Stimulated activated CD4-positive, alpha-beta T cell treated with anti-CD3 and anti-CD28 coated beads, Interleukin-4, amount 100 ng/mL, for 48 hours (primary cell): ENCODE measurements around the gene MC4R.
"Not testable (repeated sequence)": the region's sequence is repeated elsewhere in the genome, so short reads cannot be mapped to it uniquely, and the experiment has no call there.

Experiments used
- DNase-seq, 2 donors: peaks; one replicate each; pipeline ENCODE4 v3.0.0-alpha.2; 2020; ENCODE audit warnings: low read depth in 2 of 2

Gene MC4R

DNA sequence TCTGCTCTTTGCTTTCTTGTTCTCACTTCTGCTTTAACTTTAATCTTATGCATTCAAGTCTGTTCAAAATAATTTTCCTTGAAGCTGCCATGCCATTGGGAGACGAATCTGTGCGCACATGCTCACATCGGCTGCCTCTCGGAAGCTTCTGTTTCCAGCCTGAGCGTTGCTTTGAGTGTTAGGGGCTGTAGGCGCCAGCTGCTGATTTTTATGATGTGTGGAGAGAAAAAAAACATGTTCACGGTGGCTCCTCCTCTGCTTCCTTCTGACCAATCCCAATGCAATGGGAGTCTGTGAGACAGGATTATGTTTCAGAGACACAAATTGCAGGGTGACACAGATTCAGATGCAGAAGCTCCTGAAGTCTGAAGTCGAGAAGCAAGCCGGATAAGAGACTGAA, at the start of gene MC4R:
Gene MC4R (minus strand): TSS at position 180 of the 400 bp plus-strand sequence. CDS start 426 bp downstream, outside the sequence.
- no peak for DNase-seq

DNA sequence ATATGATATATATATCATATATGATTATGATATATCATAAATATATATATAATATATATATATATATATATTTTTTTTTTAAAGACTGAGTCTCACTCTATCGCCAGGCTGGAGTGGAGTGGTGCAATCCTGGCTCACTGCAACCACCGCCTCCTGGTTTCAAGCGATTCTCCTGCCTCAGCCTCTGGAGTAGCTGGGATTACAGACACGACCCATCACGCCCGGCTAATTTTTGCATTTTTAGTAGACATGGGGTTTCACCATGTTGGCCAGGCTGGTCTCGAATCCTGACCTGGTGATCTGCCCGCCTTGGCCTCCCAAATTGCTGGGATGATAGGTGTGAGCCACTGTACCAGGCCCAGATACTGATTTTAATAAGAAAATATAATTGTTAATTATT, 49.7 kb upstream of the MC4R start:
- not testable (repeated sequence) for DNase-seq

DNA sequence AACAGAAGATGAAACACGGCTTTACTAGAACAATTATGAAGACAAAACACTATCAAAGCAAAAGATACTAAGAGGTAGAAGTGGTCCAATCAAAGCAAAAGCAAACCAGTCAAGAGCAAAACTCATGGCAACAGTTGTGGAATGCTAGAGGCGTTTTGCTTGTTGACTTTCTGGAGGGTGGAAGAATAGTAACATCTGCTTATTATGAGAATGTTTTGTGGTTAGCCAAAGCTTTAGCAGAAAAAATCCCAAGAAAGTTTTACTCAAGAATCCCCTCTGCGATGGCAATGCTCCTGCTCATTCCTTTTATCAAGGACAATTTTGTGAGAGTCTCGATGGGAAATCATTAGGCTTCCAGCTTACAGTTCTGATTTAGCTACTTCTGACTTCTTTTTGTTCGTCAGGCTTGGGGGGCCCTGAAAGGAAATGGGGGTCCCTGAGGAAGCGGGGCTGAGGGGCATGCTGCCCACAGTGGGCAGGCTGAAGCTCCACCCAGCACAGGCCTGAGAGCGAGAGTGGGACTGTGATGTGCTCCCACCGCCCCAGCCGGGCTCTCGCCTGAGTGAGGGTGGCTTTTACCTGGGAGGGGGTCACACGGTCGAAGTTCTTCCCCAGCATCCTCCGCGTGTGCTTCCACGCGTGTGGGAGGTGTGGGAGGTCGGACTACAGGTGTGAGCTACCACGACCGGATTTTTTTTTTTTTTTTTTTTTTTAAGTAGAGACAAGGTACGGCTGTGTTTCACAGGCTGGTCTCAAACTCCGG, 49.0 kb upstream of the MC4R start:
- no peak for DNase-seq

DNA sequence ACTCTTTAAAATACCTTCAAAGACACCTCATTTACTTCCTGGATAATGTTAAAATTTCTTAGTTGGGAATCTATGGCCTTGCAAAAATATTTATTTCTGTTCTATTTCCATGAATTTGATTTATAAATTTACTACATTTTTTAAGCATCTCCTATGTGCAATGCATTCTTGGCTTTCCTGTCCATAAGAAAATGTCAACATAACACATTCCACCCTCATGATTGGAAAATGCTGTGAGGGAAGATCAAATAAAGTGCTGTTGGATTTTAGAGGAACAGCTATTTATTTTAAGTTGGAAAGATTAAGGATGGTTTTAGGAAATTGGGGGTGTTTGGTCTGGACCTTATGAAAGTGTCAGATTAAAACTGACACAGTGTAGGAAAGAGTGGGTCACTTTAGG, 45.4 kb upstream of the MC4R start:
- DNase-seq: no peak

DNA sequence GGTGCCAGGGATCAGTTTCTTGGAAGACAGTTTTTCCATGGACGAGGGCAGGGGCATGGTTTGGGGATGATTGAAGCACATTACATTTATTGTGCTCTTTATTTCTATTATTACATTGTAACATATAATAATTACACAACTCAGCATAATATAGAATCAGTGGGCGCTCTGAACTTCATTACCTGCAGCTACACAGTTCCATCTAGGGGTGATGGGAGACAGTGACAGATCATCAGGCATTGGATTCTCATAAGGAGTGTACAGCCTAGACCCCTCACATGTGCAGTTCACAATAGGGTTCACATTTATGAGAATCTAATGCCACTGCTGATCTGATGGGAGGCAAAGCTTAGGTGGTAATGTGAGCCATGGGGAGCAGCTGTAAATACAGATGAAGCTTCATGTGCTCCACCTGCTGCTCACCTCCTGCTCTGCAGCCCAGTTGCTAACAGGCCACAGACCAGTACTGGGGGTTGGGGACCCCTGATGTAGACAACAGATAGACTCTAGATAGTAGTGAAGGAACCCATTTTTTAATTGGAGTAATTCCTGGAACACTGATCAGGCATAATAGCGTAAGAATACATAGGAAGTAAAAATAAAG, 41.5 kb upstream of the MC4R start:
- DNase-seq: no peak

DNA sequence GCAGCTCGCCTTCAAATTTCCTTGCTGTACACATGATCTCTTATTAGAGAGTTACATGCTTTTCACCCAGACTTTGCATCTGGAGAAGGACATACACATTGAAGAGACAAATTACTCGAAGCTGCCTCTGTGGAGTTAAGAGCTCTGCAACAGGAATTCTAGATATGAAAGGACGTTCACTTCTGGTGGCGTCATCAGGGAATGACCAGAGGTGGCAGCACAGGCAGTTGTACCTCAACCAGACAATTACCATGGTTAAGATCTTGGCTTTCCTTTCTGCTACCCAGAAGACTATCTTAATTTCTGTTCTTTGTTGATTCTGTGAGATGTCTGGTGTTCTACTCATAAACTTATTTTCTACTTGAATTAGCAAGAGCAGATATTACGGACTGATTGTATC, 39.1 kb upstream of the MC4R start:
- DNase-seq: no peak

DNA sequence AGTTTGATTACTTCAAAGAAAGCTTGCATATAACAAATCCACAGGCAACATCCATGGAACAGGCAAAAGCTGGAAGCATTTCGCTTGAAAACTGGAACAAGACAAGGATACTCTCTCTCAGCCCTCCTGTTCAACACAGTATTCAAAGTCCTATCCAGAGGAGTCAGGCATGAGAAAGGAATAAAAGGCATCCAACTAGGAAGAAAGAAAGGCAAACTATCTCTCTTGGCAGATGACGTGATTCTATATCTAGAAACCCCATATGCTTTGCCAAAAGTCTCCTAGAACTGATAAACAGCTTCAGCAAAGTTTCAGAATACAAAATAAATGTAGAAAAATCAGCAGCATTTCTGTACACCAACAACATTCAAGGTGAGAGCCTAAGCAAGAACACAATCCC, 34.1 kb upstream of the MC4R start:
- DNase-seq: no peak

DNA sequence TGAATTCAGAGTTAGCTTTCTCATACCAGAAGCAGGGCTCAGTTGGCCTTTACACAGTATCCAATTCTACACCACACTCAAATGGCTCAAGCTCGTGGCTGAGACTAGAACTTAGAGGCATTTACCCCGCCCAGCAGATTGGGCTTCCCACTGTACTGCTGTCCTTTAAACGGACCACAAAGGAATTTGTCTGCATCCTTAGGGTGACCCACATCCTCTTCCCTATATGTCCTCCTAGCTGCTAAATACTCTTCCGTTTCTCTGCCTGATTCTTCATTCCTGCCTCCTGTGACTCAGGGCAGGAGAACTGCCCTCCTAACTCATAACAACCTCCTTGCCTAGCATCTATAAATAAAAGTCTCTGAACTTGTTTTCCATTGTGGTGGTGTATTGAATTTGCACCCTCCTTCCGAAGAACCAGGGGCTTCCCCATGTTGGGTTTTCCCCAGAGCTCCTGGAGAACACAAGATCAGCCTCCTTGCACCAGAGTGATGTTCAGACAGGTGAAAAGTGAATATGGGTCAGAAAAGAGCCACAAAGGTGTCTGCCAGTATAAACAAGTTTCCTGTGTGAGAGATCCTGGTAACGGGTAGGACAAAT, 32.0 kb upstream of the MC4R start:
- no peak for DNase-seq

DNA sequence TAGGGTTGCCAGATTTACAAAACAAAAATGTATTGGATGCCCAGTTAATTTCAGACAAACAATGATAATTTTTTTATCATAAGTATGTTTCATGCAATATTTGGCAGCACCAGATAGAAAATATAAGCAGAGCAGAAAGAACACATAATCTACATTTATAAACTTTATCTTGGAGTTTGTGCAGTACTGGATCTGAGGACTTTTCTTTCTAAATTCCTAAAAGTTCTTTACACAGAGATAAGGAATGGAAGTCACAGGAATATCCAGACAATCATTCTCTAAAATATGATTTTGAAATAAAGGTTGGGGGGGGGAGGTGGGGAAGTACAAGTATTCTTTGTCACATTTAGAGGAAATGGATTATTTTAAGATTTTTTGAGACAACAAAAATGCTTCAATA, 28.8 kb upstream of the MC4R start:
- DNase-seq: no peak

DNA sequence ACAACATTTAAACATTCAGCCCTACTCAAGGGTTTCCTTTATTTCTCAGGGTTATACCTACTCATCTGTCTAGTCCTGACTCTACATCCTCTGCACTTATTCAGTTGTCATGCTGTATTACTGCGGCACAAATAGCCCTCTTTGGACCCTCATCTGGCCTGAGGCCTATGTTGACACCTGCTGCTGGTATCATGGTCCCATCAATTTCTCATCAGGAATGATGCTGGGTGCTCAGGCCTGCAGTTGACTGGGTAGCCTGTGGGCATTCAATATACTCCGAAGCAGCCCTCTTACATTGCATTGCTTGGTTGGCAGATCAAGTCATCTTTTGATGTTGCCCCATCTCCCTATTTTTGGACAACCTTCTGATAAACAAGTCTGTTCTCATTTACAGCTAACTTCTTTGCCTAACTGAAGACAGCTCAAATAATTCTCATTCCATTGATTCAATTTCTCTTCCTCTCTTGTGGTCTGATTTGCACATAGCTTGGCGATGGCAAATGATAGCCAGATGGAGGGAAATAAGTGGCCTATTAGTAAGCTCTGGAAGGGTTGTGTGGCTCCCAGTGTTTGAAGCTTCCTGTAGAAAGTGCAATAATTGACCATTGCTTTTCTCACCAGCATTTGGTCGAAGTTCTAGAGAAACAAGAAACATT, 19.1 kb upstream of the MC4R start:
- DNase-seq: no peak

DNA sequence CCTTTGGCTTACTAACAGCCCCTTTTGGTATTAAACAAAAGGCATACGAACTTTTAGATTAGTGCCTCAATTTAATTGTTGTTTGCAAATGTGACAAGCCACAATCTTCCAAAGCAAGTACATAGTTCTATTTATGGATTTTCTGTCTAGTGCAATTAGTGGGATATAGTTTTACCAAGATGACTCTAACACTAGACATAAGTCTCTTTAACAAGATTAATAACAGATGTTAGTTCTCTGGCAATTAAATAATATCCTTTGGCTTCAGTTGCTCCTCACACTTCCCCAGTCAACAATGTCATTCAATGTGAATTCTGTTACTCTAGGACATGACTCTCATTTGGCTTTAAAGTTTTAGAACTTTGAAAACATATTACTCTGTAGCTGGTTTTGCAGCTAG, 16.7 kb upstream of the MC4R start:
- no peak for DNase-seq

DNA sequence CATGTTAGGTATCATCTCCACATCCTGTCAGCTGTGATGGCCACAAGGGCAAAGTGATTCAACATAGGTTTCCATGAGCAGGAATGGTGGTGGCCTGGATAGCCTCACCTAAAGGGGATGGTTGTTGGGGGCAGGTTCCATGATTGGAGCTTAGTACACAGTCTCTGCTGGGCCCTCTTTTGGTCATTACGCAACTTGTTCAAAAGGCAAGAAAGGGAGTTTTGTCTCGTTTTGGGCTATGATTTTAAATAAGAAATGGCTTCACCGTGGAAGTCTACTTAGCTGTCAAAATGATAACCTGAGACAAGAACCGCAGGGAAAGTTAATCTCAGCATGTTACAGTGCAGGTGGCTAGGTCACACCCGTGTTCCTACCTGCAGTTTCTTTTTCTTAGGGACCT, 13.1 kb upstream of the MC4R start:
- DNase-seq: no peak

DNA sequence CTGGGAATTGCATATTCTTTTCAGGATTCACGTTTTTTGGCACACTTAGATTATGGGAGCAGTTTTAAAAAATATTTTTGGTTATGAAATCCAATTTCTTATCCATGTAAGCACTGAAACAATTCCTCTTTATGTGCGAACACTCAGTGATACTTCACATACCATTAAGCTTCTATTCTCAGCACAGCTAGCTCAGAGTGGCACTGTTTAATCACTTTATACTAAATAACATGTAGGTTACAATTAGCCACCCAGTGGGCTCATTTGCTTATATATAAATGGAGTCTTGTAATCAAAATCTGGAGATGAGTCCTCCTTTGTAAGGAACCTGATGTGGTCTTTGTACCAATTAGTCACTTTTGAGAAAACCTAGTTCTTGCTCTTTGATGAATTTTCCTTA, 11.3 kb upstream of the MC4R start:
- DNase-seq: no peak

DNA sequence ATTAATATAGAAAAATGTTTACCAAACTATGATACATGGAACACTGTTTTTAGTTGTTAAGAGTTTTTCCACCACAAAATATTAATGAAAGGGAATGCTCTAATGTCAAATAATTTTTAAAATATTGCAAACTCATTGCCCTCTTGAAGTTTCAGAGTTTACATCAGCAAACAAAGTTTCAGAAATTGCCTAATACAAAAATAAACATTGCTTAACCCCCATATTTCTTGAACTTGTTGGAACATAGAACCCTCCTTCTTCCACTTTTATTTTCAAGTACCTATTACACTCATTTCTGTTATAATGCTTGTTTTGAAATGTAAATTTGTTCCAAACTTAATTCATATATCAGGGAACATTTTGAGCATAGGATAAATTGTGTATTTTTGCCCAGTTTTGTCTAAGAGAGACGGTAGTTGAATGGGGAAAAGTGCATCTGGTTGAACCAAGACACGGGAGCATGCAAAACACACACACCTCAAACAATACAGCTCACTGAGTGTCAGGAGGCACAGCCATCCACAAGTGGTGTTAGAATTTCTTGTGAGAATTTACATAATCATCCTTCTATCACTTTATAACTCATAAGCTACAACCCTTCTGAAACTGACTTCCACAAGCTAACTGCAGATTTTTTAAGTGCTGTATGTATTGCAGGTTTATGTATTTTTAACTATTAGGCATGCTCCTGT, 5.3 kb upstream of the MC4R start:
- DNase-seq: no peak

DNA sequence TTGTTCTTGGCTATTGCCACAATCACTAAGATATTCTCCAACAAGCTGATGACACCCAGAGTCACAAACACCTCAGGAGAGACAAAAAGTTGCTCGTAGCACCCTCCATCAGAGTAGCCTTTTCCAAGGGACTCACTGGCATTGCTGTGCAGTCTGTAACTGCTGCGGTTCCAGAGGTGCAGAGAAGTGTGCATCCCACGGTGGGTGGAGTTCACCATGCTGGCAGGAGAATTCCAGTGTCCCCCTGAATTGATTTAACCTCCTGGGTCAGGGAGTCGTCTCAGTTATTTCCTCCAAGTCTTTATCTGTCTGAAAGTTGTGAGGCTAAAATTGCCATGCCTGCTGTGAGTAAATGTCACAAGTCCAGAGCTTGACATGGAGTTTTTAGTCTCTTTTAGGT, 443 bp downstream of the MC4R start:
- no peak for DNase-seq

DNA sequence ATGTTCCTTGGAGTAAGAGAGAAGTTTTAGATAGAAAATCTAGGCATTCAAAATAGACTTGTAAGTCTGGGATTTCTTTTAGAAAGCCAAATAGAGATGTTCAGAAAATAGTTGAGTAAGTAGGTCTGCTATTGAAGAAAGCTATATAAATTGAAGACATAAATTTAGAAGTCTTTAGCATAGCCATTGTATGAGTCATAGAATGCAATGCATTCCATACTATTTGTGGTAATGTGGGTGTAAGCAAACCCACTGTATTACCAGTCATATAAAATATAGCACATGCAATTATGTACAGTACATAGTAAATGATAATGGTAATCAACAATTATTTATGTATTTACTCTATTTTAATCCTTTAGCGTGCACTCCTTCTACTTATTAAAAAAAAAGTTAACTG, 14.1 kb downstream of the MC4R start:
- DNase-seq: no peak

DNA sequence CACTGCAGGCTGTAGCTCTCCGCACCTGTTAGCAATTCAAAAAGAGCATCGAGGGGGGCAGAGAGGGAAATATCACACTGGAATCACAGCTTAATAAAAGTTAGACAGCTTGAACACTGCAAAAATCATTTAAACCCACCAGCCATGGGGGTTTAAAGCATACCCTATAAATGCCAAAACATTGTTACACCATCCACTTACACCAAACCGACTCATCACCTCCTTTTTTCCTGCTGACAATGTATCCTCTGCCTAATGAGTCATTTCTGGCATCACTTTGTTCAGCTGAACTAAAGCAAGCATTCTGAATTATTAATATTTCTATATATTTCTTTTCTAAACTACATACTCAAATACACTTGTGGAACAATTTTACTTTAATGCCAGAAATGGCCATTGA, 21.6 kb downstream of the MC4R start:
- DNase-seq: no peak

DNA sequence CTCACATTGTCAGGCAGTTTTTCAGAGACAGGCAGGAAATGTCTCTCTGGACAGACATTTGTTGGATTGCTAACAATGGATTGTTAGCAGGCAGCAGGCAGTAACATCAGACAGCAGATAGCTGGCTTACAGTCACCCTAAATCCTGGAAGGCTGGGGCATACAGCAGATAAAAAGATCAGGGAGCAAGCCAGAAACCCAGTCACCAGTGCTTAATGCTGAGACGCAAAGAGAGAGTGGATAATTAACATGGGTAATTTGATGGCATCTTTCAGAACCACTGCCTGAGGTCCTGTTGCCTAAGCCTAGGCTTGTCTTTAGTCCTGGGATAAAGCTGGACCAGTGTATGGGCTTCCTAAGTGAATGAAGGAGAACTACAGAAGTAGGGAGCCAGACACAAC, 22.4 kb downstream of the MC4R start:
- no peak for DNase-seq

DNA sequence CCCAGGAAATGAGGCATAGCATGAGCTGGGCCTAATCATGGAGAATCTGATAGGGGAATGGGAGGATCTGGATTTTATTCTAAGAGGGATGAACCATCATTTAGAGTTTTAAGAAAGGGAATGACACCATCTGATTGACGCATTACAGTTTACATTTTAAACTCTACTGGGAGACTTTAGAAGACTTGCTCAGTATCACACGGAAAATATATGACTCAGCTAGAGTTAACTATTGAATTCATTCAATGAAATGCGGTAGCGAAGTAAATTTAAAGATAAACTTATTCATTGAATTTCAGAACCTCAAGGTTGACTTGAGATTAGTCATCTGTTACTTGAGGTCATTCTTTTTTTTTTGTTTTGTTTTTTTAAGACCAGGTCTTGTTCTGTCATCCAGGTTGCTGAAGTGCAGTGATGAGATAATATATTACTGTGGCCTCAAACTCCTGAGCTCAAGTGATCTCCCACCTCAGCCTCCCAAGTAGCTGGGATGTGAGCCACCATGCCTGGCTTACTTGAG, 25.0 kb downstream of the MC4R start:
- no peak for DNase-seq

DNA sequence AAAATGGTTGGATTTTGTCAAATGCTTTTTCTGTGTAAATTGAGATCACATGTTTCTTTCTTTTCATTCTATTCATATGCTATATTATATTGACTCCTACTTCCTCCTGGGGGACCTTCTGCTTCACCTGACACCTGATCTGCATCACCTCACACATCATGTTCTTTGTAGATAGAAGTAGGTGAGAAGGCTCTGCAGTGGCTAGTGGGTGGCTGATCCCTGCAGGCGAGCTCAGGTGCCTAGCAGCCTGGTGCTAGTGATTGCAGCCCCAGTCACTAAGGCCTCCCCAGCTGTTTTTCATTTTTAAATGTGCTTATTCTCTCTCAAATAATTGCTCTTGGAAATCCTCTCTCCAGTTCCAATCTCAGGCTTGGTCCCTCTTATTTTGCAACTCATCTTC, 33.6 kb downstream of the MC4R start:
- DNase-seq: no peak

DNA sequence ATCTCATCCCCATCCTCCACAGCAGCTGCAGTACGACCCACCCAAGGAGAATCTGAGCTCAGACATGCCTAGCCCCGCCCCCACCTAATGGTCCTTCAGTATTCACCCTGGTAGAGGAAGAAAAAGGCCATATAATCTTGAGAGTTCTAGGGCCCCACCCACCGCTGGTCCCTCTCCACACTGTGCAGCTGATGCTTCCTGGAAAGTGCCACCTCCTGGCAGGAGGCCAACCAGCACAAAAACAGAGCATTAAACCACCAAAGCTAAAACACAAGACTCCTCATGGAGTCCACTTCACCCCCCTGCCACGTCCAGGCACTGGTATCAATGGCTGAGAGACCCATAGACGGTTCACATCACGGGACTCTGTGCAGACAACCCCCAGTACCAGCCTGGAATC, 40.7 kb downstream of the MC4R start:
- no peak for DNase-seq

DNA sequence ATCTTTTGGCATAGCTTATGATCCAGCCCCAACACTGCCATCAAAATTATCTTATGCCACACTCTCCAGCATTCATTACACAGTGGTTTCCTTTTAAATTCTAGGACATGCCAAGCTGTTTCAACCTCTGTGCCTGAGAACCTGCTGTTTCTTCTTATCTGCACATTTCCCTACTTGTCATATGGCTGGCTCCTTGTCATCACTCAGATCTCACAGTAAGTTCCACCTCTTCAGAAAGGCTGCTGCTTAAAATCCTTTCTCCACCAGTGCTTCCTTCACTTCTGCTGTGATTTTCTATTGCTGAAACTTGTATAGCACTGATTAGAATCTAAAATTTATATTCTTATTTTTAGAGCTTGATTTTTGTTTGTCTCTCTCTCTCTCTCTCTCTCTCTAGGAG, 43.4 kb downstream of the MC4R start:
- DNase-seq: no peak
